Stimulated activated CD8-positive, alpha-beta memory T cell treated with anti-CD3 and anti-CD28 coated beads, Interleukin-12 subunit alpha, Interleukin-12 subunit beta, amount 100 ng/mL, for 4 hours (primary cell): ENCODE data around the gene CNOT3.
"Not testable (repeated sequence)": the region's sequence is repeated elsewhere in the genome, so short reads cannot be mapped to it uniquely, and the experiment has no call there.

Experiments used
- DNase-seq: peaks from one replicate; pipeline ENCODE4 v3.0.0-alpha.2; 2020; ENCODE audit warnings: low read depth

CNOT3 gene

GRCh38 chr19:54191811-54192453, 54.4 kb downstream of the CNOT3 start:
- no peak for DNase-seq

- no peak for DNase-seq
Measured at GRCh38 chr19:54193011-54193410, 55.4 kb downstream of the CNOT3 start.

GRCh38 chr19:54194463-54194862, 56.9 kb downstream of the CNOT3 start:
- not testable (repeated sequence) for DNase-seq

GRCh38 chr19:54196536-54196935, 59.0 kb downstream of the CNOT3 start:
- no peak for DNase-seq

GRCh38 chr19:54197121-54197520, 59.6 kb downstream of the CNOT3 start:
- DNase-seq, result no peak

GRCh38 chr19:54199401-54199800, 61.8 kb downstream of the CNOT3 start:
- DNase-seq, result no peak

- no peak for DNase-seq
Measured at GRCh38 chr19:54201172-54201701, 63.7 kb downstream of the CNOT3 start.

GRCh38 chr19:54201980-54202379, 64.4 kb downstream of the CNOT3 start:
- DNase-seq, result no peak

GRCh38 chr19:54203151-54203611, 65.6 kb downstream of the CNOT3 start:
- DNase-seq, result no peak

GRCh38 chr19:54204767-54205468, 67.4 kb downstream of the CNOT3 start:
- no peak for DNase-seq
